ENCODE results near the gene ODAD2. TPM values are rescaled to one million over a fixed set of nuclear protein-coding genes. Genes with fewer than 3 reads are reported as not detected.

Gene ODAD2
- total RNA-seq, 4 donors from 2014 or later = 0.19 to 0.29 TPM; not detected in 2

GRCh38 chr10:27838901-27839300, 160.0 kb downstream of the ODAD2 start:
- H3K9me3 ChIP-seq = no peaks in the 10 kb centered on the region
- DNase-seq = no peak
- TF ChIP-seq CTCF (IDR thresholded peaks at IDR 0.05) (no peak), POLR2A (IDR thresholded peaks at IDR 0.05) (no peak)
- H3K27me3 ChIP-seq = no peaks in the 10 kb centered on the region
- intact Hi-C loops (cut with DNase I) = no loop called here
- 69 to 78% methylated on average over 8 of the region's 8 CpGs for WGBS, 2 donors
- H3K36me3 ChIP-seq = no peaks in the 10 kb centered on the region
- H3K4me1 ChIP-seq = peaks cover 0 to 4% (median 0%) of the 10 kb centered on the region in 3 donors
- no peak overlapping the region for H3K27ac ChIP-seq
- H3K4me3 ChIP-seq = no peak overlapping the region

DNA sequence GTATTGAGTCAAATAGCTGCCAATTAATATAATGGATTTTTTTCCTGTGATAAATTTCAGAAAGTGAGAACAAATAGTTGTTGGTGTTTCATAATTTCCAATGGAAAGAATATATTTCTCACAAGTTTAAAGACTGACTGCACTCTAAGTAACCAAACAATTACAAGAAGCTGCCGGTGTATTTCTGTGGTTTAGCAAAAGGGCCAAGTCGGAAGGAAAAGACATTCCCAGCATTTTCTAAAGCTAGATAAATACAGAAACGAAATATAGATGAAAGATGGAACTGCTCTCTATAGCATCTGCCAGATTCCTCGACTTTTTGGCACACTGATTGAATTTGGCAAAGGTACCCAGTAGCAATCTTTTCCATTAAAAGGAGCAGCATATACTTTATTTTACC, 160.5 kb downstream of the ODAD2 start:
- H3K9me3 ChIP-seq = no peaks in the 10 kb centered on the region
- no peak overlapping the region for H3K4me3 ChIP-seq
- H3K36me3 ChIP-seq = no peaks in the 10 kb centered on the region
- intact Hi-C loops (cut with DNase I) = no loop called here
- DNase-seq = no peak
- no peak overlapping the region for H3K27ac ChIP-seq
- TF ChIP-seq POLR2A (IDR thresholded peaks at IDR 0.05) (no peak), CTCF (IDR thresholded peaks at IDR 0.05) (no peak)
- H3K4me1 ChIP-seq = peaks cover 0 to 4% (median 0%) of the 10 kb centered on the region in 3 donors
- H3K27me3 ChIP-seq = no peaks in the 10 kb centered on the region
- 24 to 30% methylated on average over 4 of the region's 4 CpGs for WGBS, 2 donors

DNA sequence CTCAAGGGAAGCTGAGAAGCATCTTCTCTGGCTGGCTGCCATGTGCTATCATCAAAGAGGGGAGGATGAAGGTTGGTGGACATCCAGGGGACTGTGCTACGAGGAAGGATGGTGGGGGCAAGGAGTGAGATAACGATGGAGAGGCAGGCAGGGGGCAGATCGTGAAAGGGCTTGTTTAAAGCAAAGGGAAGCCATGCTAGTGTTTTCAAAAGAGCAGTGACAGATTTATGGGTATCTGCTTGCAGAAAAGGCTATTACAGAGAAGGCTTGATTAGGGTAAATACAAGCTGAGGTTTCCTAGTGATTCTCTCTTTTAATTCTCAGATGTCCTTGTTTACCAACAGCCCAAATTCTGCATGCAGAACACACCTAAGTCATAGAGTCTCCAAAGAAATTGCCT, 164.4 kb downstream of the ODAD2 start:
- TF ChIP-seq POLR2A (IDR thresholded peaks at IDR 0.05) (no peak), CTCF (IDR thresholded peaks at IDR 0.05) (no peak)
- H3K4me3 ChIP-seq = no peak overlapping the region
- 75% methylated on average over 3 of the region's 3 CpGs for WGBS, 2 donors
- no peak for DNase-seq
- H3K27ac ChIP-seq = no peak overlapping the region
- intact Hi-C loops (cut with DNase I) = no loop called here
- H3K27me3 ChIP-seq = no peaks in the 10 kb centered on the region
- H3K4me1 ChIP-seq = peaks cover 0 to 4% (median 0%) of the 10 kb centered on the region in 3 donors
- no peaks in the 10 kb centered on the region for H3K36me3 ChIP-seq
- H3K9me3 ChIP-seq = no peaks in the 10 kb centered on the region

- no peak for DNase-seq
- H3K27ac ChIP-seq = no peak overlapping the region
- TF ChIP-seq POLR2A (IDR thresholded peaks at IDR 0.05) = no peak
- TF ChIP-seq CTCF (IDR thresholded peaks at IDR 0.05) = no peak
- H3K4me1 ChIP-seq = peaks cover 0 to 4% (median 0%) of the 10 kb centered on the region in 3 donors
- no peak overlapping the region for H3K4me3 ChIP-seq
- no peaks in the 10 kb centered on the region for H3K9me3 ChIP-seq
- no peaks in the 10 kb centered on the region for H3K36me3 ChIP-seq
- WGBS, 2 donors = 78 to 90% methylated on average over 6 of the region's 6 CpGs
- H3K27me3 ChIP-seq = no peaks in the 10 kb centered on the region
- intact Hi-C loops (cut with DNase I) = no loop called here
Measured at GRCh38 chr10:27833792-27834191, 165.1 kb downstream of the ODAD2 start.

- Histone ChIP-seq H3K4me3 (no peak overlapping the region), H3K27ac (no peak overlapping the region), H3K36me3 (no peaks in the 10 kb centered on the region), H3K4me1 (no peaks in the 10 kb centered on the region), H3K27me3 (peaks cover 0 to 4% (median 0%) of the 10 kb centered on the region in 4 donors), H3K9me3 (no peaks in the 10 kb centered on the region)
- WGBS, 2 donors = 53 to 58% methylated on average over 3 of the region's 3 CpGs
- intact Hi-C loops (cut with DNase I) = no loop called here
- no peak for DNase-seq
- TF ChIP-seq CTCF (IDR thresholded peaks at IDR 0.05) = no peak
- TF ChIP-seq POLR2A (IDR thresholded peaks at IDR 0.05) = no peak
Measured at GRCh38 chr10:27832826-27833225, 166.1 kb downstream of the ODAD2 start.

Data from esophagus squamous epithelium (tissue), 5 donors.